ENCODE measurements around the gene UGGT2.
"Not testable (repeated sequence)": the region's sequence is repeated elsewhere in the genome, so short reads cannot be mapped to it uniquely, and the experiment has no call there.

- not testable (repeated sequence) for TF ChIP-seq CTCF, EP300 (IDR thresholded peaks at IDR 0.05)
These were observed 2.2 kb downstream of the UGGT2 start for GRCh38 chr13:96050955-96051354.
